IPS DF 6.9 (cell line): ENCODE data around the gene ACO2.
A peak's percentile ranks its signal among the peaks of the same experiment; 100 is the strongest.
"Not testable (repeated sequence)": the region's sequence is repeated elsewhere in the genome, so short reads cannot be mapped to it uniquely, and the experiment has no call there.

ENCODE experiments used
- DNase-seq: peaks from one replicate; pipeline ENCODE4 v3.0.0-alpha.2; 2013; ENCODE audit warnings: low read depth, low spot score
- H3K27ac ChIP-seq: one replicate; pipeline ENCODE4 v1.5.1; 2013; ENCODE audit warnings: low read length, control low read depth
- H3K27me3 ChIP-seq: 2 replicates; pipeline ENCODE4 v1.6.1; 2013; ENCODE audit warnings: mild to moderate bottlenecking, low read length; ENCODE audit not compliant: control insufficient read depth, insufficient read depth
- H3K36me3 ChIP-seq: 2 replicates; pipeline ENCODE4 v1.6.1; 2013; ENCODE audit warnings: low read length; ENCODE audit not compliant: control insufficient read depth, insufficient read depth
- H3K4me1 ChIP-seq: 2 replicates; pipeline ENCODE4 v1.6.1; 2013; ENCODE audit warnings: low read length; ENCODE audit not compliant: control insufficient read depth, insufficient read depth
- H3K4me3 ChIP-seq: 2 replicates; pipeline ENCODE4 v1.5.1; 2013; ENCODE audit warnings: mild to moderate bottlenecking, low read length
- H3K9me3 ChIP-seq: 2 replicates; pipeline ENCODE4 v1.6.1; 2013; ENCODE audit warnings: low read length, inconsistent platforms; ENCODE audit not compliant: control insufficient read depth, insufficient read depth
- WGBS: extraction: QIAGEN DNeasy Blood & Tissue Kit; methylation state at CpG from one replicate; pipeline ENCODE4 v1.1.7; 2013; ENCODE audit warnings: mixed read lengths, missing lambda C conversion rate; ENCODE audit not compliant: insufficient read length, insufficient coverage; 5-methylcytosine and 5-hydroxymethylcytosine counted together

Gene ACO2

DNA sequence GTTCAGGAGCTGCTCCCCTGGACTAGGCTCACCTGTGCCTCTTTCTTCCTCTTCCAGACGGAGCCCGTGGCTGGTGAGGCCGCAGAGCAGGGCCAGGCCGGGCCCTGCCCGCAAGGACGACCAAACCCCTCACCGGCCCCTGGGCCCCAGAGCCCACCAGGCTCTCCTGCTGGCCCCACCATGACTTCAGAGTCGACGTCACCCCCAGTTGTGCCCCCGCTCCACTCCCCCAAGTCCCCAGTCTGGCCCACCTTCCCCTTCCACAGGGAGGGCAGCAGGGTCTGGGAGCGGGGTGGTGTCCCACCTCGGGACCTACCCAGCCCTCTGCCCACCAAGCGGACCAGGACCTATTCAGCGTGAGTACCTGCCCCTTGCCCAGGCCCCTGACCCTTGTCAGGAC lies 102.9 kb downstream of the ACO2 start:
- no peak for DNase-seq
- Histone ChIP-seq H3K36me3 (no peaks in the 10 kb centered on the region; the same call in 1 of the 2 replicates), H3K27me3 (no peaks in the 10 kb centered on the region), H3K27ac (no peak overlapping the region), H3K9me3 (no peaks in the 10 kb centered on the region), H3K4me1 (no peaks in the 10 kb centered on the region; the same call in 1 of the 2 replicates), H3K4me3 (no peak overlapping the region)
- no CpG with 5 or more reads among the region's 14 CpGs for WGBS

DNA sequence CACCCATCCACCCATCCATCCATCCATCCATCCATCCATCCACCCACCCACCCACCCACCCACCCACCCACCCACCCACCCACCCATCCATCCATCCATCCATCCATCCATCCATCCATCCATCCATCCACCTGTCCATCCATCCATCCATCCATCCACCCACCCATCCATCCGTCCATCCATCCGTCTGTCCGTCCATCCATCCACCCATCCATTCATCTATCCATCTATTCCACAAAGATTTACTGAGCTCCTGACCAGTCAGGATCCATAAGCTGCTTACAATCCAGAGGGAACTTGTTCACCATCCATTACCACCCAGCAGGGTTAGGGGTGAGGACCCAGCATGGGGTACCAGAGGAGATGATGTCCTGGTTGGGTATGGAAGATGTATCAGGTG lies 103.4 kb downstream of the ACO2 start:
- H3K36me3 ChIP-seq, H3K4me1 ChIP-seq, H3K27me3 ChIP-seq, H3K4me3 ChIP-seq, H3K9me3 ChIP-seq, H3K27ac ChIP-seq, DNase-seq: not testable (repeated sequence)
- no CpG with 5 or more reads among the region's 3 CpGs for WGBS

DNA sequence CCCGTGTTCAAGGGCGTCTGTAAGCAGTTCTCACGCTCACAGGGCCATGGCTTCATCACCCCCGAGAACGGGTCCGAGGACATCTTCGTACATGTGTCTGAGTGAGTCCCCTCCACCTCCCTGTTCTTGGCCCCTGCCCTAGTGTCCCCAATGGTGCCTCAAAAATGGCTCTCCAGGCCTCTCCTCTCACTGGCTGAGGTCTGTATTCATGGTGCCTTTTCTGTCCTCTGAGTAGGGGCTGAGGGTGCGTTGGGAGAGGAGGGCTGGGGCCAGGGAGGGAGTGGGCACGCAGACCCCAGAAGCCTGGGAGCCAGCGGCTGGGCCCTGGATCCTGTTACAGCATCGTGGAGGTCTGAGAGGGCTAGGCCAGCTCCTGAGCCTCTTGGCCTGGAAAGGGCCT lies 104.8 kb downstream of the ACO2 start:
- no CpG with 5 or more reads among the region's 11 CpGs for WGBS
- H3K4me3 ChIP-seq, result no peak overlapping the region
- no peaks in the 10 kb centered on the region; the same call in 1 of the 2 replicates for H3K36me3 ChIP-seq
- H3K9me3 ChIP-seq, result no peaks in the 10 kb centered on the region
- DNase-seq, result no peak
- H3K27me3 ChIP-seq, result no peaks in the 10 kb centered on the region
- no peaks in the 10 kb centered on the region; the same call in 1 of the 2 replicates for H3K4me1 ChIP-seq
- no peak overlapping the region for H3K27ac ChIP-seq

DNA sequence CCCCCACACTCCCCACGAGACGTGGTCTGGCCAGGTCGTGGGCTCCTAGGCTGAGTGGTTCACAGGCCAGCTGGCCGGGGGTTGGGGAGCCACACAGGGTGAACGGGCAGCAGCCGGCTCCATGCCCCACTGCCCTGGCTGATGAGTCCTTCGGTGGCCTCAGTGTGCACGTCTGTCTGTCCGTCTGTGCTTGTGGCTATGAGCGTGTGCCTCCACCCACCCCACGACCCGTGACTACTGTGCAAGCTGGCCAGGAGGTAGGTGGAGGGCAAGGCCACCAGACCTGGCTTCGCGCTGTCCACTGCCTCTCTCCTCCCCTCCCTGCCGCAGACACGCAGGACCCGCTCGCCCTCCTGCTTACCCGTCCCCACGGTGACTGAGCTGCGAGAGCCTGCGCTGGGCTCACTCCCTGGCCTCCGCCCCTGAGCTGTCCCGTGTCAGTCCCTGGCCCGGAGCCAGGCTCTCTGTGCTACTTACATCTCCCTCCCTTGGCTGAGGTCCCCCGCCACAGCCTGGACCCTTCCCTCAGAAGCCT lies 106.0 kb downstream of the ACO2 start:
- H3K4me3 ChIP-seq, result no peak overlapping the region
- no peaks in the 10 kb centered on the region; the same call in 1 of the 2 replicates for H3K36me3 ChIP-seq
- DNase-seq, result no peak
- no peaks in the 10 kb centered on the region for H3K27me3 ChIP-seq
- WGBS, result no CpG with 5 or more reads among the region's 26 CpGs
- no peak overlapping the region for H3K27ac ChIP-seq
- no peaks in the 10 kb centered on the region for H3K4me1 ChIP-seq
- no peaks in the 10 kb centered on the region for H3K9me3 ChIP-seq

DNA sequence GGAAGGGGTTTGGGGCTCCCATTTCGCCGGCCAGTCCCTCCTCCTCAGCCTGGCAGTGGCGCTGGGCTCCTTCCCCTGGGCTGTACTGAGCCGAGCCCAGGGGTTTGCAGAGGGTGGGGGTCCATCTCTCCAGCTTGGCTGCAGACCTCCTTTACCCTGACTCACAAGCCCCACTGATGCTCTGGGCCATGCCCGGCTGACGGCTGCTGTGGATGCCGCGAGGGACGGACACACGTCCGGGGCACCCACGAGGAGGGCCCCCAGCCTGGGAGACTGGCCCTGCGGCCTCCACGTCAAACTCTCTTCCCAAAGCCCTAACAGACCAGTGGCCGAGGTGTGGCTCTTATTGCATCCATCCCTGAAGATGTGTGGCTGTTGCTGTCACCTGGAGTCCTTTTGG lies 106.6 kb downstream of the ACO2 start:
- Histone ChIP-seq H3K27me3 (no peaks in the 10 kb centered on the region), H3K27ac (no peak overlapping the region), H3K4me3 (no peak overlapping the region), H3K9me3 (no peaks in the 10 kb centered on the region), H3K36me3 (no peaks in the 10 kb centered on the region; the same call in 1 of the 2 replicates), H3K4me1 (no peaks in the 10 kb centered on the region)
- WGBS, result no CpG with 5 or more reads among the region's 15 CpGs
- DNase-seq, result no peak

DNA sequence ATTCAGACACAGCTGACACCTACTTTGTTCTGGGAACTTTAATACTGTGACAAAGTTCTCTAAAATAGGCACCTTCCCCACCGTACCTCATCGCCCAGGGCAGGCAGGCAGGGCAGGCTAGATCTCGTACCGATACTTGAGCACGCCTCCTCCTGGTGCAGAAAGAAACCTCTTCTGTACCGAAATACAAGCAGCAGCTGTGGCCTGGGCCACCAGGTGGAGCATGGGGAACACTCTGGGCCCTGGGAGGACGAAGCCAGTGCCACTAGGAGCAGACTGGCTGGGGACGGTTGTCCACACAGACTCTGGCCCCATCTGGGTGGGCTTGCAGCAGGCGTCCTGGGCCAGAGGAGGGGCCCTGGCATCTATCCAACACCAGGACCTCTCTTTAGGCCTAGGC lies 108.0 kb downstream of the ACO2 start:
- H3K36me3 ChIP-seq, result no peaks in the 10 kb centered on the region; the same call in 1 of the 2 replicates
- no peaks in the 10 kb centered on the region for H3K9me3 ChIP-seq
- no CpG with 5 or more reads among the region's 9 CpGs for WGBS
- H3K27ac ChIP-seq, result no peak overlapping the region
- peak; percentile 75 for DNase-seq
- H3K4me3 ChIP-seq, result no peak overlapping the region
- no peaks in the 10 kb centered on the region for H3K27me3 ChIP-seq
- no peaks in the 10 kb centered on the region for H3K4me1 ChIP-seq

DNA sequence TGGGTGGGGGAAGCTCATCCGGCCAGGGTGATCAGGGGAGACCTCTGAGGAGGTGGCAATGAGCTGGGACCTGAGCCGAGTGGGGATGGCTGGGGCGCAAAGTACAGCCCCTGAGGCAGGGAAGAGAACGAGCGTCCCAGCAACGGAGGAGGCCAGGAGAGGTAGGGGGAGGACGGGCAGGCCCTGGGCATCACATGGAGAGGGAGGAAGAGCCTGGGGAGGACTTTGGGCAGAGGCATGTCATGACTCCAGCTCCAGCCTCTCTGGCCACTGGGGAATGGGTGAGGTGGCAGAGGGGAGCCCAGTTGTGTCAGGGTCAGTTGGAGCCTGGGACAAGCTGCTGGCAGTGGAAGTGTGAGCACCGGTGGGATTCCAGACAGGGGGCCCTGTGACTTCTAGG lies 109.2 kb downstream of the ACO2 start:
- H3K36me3 ChIP-seq, result no peaks in the 10 kb centered on the region; the same call in 1 of the 2 replicates
- no peak overlapping the region for H3K4me3 ChIP-seq
- no peak overlapping the region for H3K27ac ChIP-seq
- no peak for DNase-seq
- no peaks in the 10 kb centered on the region for H3K4me1 ChIP-seq
- no peaks in the 10 kb centered on the region for H3K9me3 ChIP-seq
- WGBS, result no CpG with 5 or more reads among the region's 8 CpGs
- no peaks in the 10 kb centered on the region for H3K27me3 ChIP-seq
